A549 (cell line): Measurements from ENCODE around the gene PRXL2B. TPM values are rescaled to one million over a fixed set of nuclear protein-coding genes. Genes with fewer than 3 reads are reported as not detected.

Source experiments
- ATAC-seq, 2 experiments: fragments of 200-7000 bp in 1 of 2; fragments of >200 bp in 1 of 2; cut with Nextera tagmentation in 1 of 2; cut with Tn5 transposase in 1 of 2; 3 replicates each; pipeline versions ENCODE4 v1.8.0 to v1.9.1; 2018 to 2020; ENCODE audit warnings: mild to moderate bottlenecking in 1 of 2, moderate library complexity in 1 of 2
- CTCF ChIA-PET: fragments of 300-600 bp; sonication (Branson Sonifier 250); formaldehyde crosslinking; extraction: SDS; loops from one replicate; lab custom pipeline; 2021; ENCODE audit warnings: antibody characterized with exemption, inconsistent platforms; lab: Yijun Ruan, JAX
- POLR2A ChIA-PET: fragments of 350-600 bp; formaldehyde crosslinking; extraction: SDS; loops from one replicate; lab custom pipeline; 2021; ENCODE audit warnings: antibody characterized with exemption, inconsistent platforms; lab: Yijun Ruan, JAX
- DNase-seq, 2 experiments: peaks; one replicate each; pipeline versions ENCODE4 v3.0.0 to v3.0.0-alpha.2; 2011 to 2016; ENCODE audit warnings: low read depth in 1 of 2, low spot score in 1 of 2
- FAIRE-seq: peaks from 2 replicates; lab custom pipeline; 2011; peaks lifted over from hg19 to GRCh38; lab: Jason Lieb, UNC
- H3K27ac ChIP-seq, 2 experiments: fragments of >200 bp; sonication (Bioruptor Twin); formaldehyde crosslinking; 3 replicates each; pipeline ENCODE4 v1.5.1; 2016 to 2017
- H3K4me1 ChIP-seq: fragments of >200 bp; sonication (Bioruptor Twin); formaldehyde crosslinking; 3 replicates; pipeline ENCODE4 v1.6.1; 2016
- H3K4me2 ChIP-seq: fragments of >200 bp; sonication (Bioruptor Twin); formaldehyde crosslinking; 3 replicates; pipeline ENCODE4 v1.6.1; 2016
- H3K4me3 ChIP-seq: fragments of >200 bp; sonication (Bioruptor Twin); formaldehyde crosslinking; 3 replicates; pipeline ENCODE4 v1.5.1; 2016
- H3K9me3 ChIP-seq: fragments of >200 bp; sonication (Bioruptor Twin); formaldehyde crosslinking; 3 replicates; pipeline ENCODE4 v1.6.1; 2016
- BCL3 ChIP-seq: fragments of >200 bp; sonication (Bioruptor Twin); formaldehyde crosslinking; IDR thresholded peaks from 3 replicates; pipeline ENCODE4 v1.6.1; 2016
- CHD2 ChIP-seq: fragments of 150-350 bp; IDR thresholded peaks from 2 replicates; pipeline ENCODE4 v1.6.1; 2014; ENCODE audit warnings: low read length; ENCODE audit not compliant: partially characterized antibody
- EHMT2 ChIP-seq: fragments of 200-600 bp; sonication (generic); IDR thresholded peaks from 2 replicates; pipeline ENCODE4 v1.6.1; 2016; ENCODE audit warnings: antibody characterized with exemption, low read depth, mild to moderate bottlenecking, moderate library complexity
- FOSL2 ChIP-seq, 2 experiments: fragments of 450-650 bp in 1 of 2; fragments of >200 bp in 1 of 2; sonication (Bioruptor Twin) in 1 of 2; formaldehyde crosslinking; IDR thresholded peaks; 2 replicates each; pipeline versions ENCODE4 v1.5.0 to v1.6.1; 2016 to 2020; ENCODE audit warnings: mild to moderate bottlenecking in 1 of 2, moderate library complexity in 1 of 2
- FOXS1 ChIP-seq: fragments of 250-450 bp; sonication (Bioruptor Pico); IDR thresholded peaks from 2 replicates; pipeline ENCODE4 v1.5.0; 2020; ENCODE audit warnings: mild to moderate bottlenecking, moderate library complexity
- HEYL ChIP-seq: fragments of 250-450 bp; sonication (Bioruptor Pico); IDR thresholded peaks from 2 replicates; pipeline ENCODE4 v1.8.0; 2021; ENCODE audit warnings: mild to moderate bottlenecking, moderate library complexity
- HOXB13 ChIP-seq: fragments of 250-450 bp; sonication (Bioruptor Pico); IDR thresholded peaks from 2 replicates; pipeline ENCODE4 v1.5.0; 2020; ENCODE audit warnings: low read depth, mild to moderate bottlenecking, moderate library complexity
- JUN ChIP-seq, 2 experiments: fragments of >200 bp; sonication (Bioruptor Twin); formaldehyde crosslinking; IDR thresholded peaks; 2 replicates in 1 of 2; 3 replicates in 1 of 2; pipeline ENCODE4 v1.6.1; 2016 to 2017
- JUNB ChIP-seq: fragments of >200 bp; sonication (Bioruptor Twin); formaldehyde crosslinking; IDR thresholded peaks from 2 replicates; pipeline ENCODE4 v1.6.1; 2016
- MAFK ChIP-seq: fragments of 450-650 bp; IDR thresholded peaks from 2 replicates; pipeline ENCODE4 v1.6.1; 2014; ENCODE audit not compliant: partially characterized antibody
- MYC ChIP-seq: IDR thresholded peaks from 2 replicates; pipeline ENCODE4 v1.6.1; 2012; ENCODE audit warnings: mild to moderate bottlenecking, inconsistent platforms, low read length, improper control_type of control experiment, borderline replicate concordance
- POLR2AphosphoS2 ChIP-seq: conservative IDR thresholded peaks from 2 replicates; pipeline ENCODE4 v1.6.1; 2012; ENCODE audit warnings: low read length, improper control_type of control experiment, inconsistent platforms
- RARB ChIP-seq: fragments of 250-450 bp; sonication (Bioruptor Pico); IDR thresholded peaks from 2 replicates; pipeline ENCODE4 v1.8.0; 2021; ENCODE audit warnings: mild to moderate bottlenecking, moderate library complexity
- RCOR1 ChIP-seq: fragments of 150-350 bp; IDR thresholded peaks from 2 replicates; pipeline ENCODE4 v1.6.1; 2014; ENCODE audit warnings: antibody characterized with exemption, low read length, low read depth
- SREBF2 ChIP-seq: fragments of 450-650 bp; IDR thresholded peaks from 2 replicates; pipeline ENCODE4 v1.6.1; 2014; ENCODE audit warnings: mild to moderate bottlenecking, moderate library complexity
- USF2 ChIP-seq: fragments of 450-650 bp; IDR thresholded peaks from 2 replicates; pipeline ENCODE4 v1.6.1; 2014; ENCODE audit warnings: antibody characterized with exemption
- ZFP36 ChIP-seq: fragments of 450-650 bp; IDR thresholded peaks from 2 replicates; pipeline ENCODE4 v1.6.1; 2014; ENCODE audit warnings: borderline replicate concordance; ENCODE audit not compliant: partially characterized antibody
- ZSCAN20 ChIP-seq: fragments of 250-450 bp; sonication (Bioruptor Pico); IDR thresholded peaks from 2 replicates; pipeline ENCODE4 v1.8.0; 2022; ENCODE audit warnings: mild to moderate bottlenecking, moderate library complexity
- WGBS: methylation state at CpG from one replicate; pipeline ENCODE4 v1.1.6; 2017; ENCODE audit errors: missing lambda C conversion rate; 5-methylcytosine and 5-hydroxymethylcytosine counted together
- polyA plus RNA-seq, 4 experiments: library from polyadenylated mRNA; depleted of rRNA in 3 of 4; stranded (reverse); fragments of >200 nt; fragmentation: RNase III in 1 of 4; extraction: RNeasy Plus Mini Kit Qiagen cat#74134 plus additional on column Dnase treatment in 1 of 4; gene quantifications; 2 replicates in 3 of 4; 3 replicates in 1 of 4; pipeline ENCODE4 v1.2.3, GENCODE V29; 2011 to 2017
- TF ChIP-seq, protein P1 (sequence below): fragments of 150-350 bp; IDR thresholded peaks from 2 replicates; pipeline ENCODE4 v1.6.1; 2014; ENCODE audit warnings: low read depth, mild to moderate bottlenecking, low read length

Gene PRXL2B
- polyA plus RNA-seq, 2 of the 4 experiments (the other 2 are of a cell fraction): 4.4 to 16.4 TPM

GRCh38 chr1:2627746-2628145, 41.2 kb downstream of the PRXL2B start:
- ATAC-seq: peak in 1 of 2 experiments; percentile 32; a peak in 3 of 6 replicates
- no peaks in the 10 kb centered on the region for H3K9me3 ChIP-seq
- no peak overlapping the region for H3K4me2 ChIP-seq
- 0% methylated on average over 3 of the region's 6 CpGs for WGBS
- no peaks in the 10 kb centered on the region for H3K4me1 ChIP-seq
- ChIA-PET POLR2A (no interaction called here), CTCF (no interaction called here)
- no peak for FAIRE-seq
- H3K27ac ChIP-seq: no peak overlapping the region
- H3K4me3 ChIP-seq: no peak overlapping the region
- TF ChIP-seq MAFK (no peak), JUN (IDR thresholded peaks at IDR 0.05) (no peak), FOXS1 (CRISPR knock-in tag) (no peak), RARB (CRISPR knock-in tag) (no peak), MYC (no peak), FOSL2 (IDR thresholded peaks at IDR 0.05) (no peak), FOSL2 (CRISPR knock-in tag; IDR thresholded peaks at IDR 0.05) (no peak), USF2 (no peak), JUNB (no peak), BCL3 (no peak), HEYL (CRISPR knock-in tag) (no peak), HOXB13 (CRISPR knock-in tag) (no peak), SREBF2 (no peak), POLR2AphosphoS2 (no peak)
- TF ChIP-seq, protein P1, sequence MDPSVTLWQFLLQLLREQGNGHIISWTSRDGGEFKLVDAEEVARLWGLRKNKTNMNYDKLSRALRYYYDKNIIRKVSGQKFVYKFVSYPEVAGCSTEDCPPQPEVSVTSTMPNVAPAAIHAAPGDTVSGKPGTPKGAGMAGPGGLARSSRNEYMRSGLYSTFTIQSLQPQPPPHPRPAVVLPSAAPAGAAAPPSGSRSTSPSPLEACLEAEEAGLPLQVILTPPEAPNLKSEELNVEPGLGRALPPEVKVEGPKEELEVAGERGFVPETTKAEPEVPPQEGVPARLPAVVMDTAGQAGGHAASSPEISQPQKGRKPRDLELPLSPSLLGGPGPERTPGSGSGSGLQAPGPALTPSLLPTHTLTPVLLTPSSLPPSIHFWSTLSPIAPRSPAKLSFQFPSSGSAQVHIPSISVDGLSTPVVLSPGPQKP: no peak
- TF ChIP-seq, all 56 proteins: peak for 0
- DNase-seq: no peak

GRCh38 chr1:2628191-2628932, 41.8 kb downstream of the PRXL2B start:
- no peaks in the 10 kb centered on the region for H3K4me1 ChIP-seq
- peak overlapping the region; percentile 45; the same call in 2 of the 3 replicates for H3K4me2 ChIP-seq
- POLR2A ChIA-PET: no interaction called here
- H3K4me3 ChIP-seq: no peak overlapping the region
- ATAC-seq: peak in 1 of 2 experiments; percentile 67; a peak in 3 of 6 replicates
- H3K9me3 ChIP-seq: no peaks in the 10 kb centered on the region
- WGBS: 0% methylated on average over 6 of the region's 46 CpGs
- CTCF ChIA-PET: no interaction called here
- no peak for DNase-seq
- H3K27ac ChIP-seq: no peak overlapping the region
- no peak for TF ChIP-seq CHD2
- no peak for TF ChIP-seq ZSCAN20 (CRISPR knock-in tag)
- no peak for TF ChIP-seq RCOR1
- no peak for TF ChIP-seq ZFP36
- TF ChIP-seq EHMT2: no peak
- TF ChIP-seq, all 56 proteins: peak for 0
- no peak for FAIRE-seq
